Vagina (tissue), 2 donors: ENCODE results near the gene FMO5.

Experiments
- POLR2AphosphoS5 ChIP-seq, 2 donors: sonication (generic); formaldehyde crosslinking; IDR thresholded peaks; one replicate each; pipeline ENCODE4 v1.9.0; 2017; ENCODE audit warnings: antibody characterized with exemption in 2 of 2, mild to moderate bottlenecking in 2 of 2, low read depth in 1 of 2; ENCODE audit not compliant: insufficient read depth in 1 of 2
- TF ChIP-seq, protein P1 (sequence below), 3 experiments: fragments of 450-650 bp in 2 of 3; fragments of 200-600 bp in 1 of 3; sonication (generic) in 1 of 3; IDR thresholded peaks; one replicate each; pipeline ENCODE4 v1.5.1; 2017 to 2019; ENCODE audit warnings: antibody characterized with exemption in 3 of 3, mild to moderate bottlenecking in 2 of 3, moderate library complexity in 2 of 3

GRCh38 chr1:147235822-147236221, 10.7 kb upstream of the FMO5 start:
- TF ChIP-seq, protein P1, sequence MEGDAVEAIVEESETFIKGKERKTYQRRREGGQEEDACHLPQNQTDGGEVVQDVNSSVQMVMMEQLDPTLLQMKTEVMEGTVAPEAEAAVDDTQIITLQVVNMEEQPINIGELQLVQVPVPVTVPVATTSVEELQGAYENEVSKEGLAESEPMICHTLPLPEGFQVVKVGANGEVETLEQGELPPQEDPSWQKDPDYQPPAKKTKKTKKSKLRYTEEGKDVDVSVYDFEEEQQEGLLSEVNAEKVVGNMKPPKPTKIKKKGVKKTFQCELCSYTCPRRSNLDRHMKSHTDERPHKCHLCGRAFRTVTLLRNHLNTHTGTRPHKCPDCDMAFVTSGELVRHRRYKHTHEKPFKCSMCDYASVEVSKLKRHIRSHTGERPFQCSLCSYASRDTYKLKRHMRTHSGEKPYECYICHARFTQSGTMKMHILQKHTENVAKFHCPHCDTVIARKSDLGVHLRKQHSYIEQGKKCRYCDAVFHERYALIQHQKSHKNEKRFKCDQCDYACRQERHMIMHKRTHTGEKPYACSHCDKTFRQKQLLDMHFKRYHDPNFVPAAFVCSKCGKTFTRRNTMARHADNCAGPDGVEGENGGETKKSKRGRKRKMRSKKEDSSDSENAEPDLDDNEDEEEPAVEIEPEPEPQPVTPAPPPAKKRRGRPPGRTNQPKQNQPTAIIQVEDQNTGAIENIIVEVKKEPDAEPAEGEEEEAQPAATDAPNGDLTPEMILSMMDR (IDR thresholded peaks at IDR 0.05): no peak
- no peak for TF ChIP-seq POLR2AphosphoS5 (IDR thresholded peaks at IDR 0.05; ENCODE audit: insufficient read depth in 1 of 2, low read depth in 1 of 2)
